ENCODE measurements around the gene LIMS1.

DNA sequence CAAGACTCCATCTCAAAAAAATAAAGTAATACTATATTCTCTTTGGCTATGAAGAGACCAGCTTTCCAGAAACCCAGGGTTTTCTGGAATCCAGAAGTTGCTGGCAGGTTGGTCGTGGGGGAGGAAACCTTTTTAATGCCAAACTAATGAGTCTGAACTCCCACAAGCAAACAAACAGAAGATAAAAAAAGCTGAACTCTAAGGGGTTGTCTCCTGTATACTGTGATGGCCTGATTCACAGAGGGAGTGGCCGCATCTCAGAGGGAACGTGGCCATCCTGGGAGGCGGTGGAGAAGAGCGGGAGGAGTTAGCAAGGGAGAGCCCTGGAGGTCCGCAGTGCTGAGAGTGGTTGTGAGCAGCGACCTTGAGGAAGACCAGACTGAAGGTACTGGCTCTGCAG lies 36.1 kb downstream of the LIMS1 start:
- no peak for TF ChIP-seq POLR2AphosphoS5 (IDR thresholded peaks at IDR 0.05; ENCODE audit: low read depth, low read length)
- TF ChIP-seq CEBPB (IDR thresholded peaks at IDR 0.05; ENCODE audit: low read depth) = no peak
